Activated CD8-positive, alpha-beta memory T cell treated with anti-CD3 and anti-CD28 coated beads for 48 hours (primary cell): ENCODE data around the gene ARMH1.
"Not testable (repeated sequence)": the region's sequence is repeated elsewhere in the genome, so short reads cannot be mapped to it uniquely, and the experiment has no call there.

ENCODE experiments used
- DNase-seq, 3 experiments: peaks; one replicate each; pipeline ENCODE4 v3.0.0-alpha.2; 2020; ENCODE audit warnings: low read depth in 2 of 3, low spot score in 2 of 3

Gene ARMH1

DNA sequence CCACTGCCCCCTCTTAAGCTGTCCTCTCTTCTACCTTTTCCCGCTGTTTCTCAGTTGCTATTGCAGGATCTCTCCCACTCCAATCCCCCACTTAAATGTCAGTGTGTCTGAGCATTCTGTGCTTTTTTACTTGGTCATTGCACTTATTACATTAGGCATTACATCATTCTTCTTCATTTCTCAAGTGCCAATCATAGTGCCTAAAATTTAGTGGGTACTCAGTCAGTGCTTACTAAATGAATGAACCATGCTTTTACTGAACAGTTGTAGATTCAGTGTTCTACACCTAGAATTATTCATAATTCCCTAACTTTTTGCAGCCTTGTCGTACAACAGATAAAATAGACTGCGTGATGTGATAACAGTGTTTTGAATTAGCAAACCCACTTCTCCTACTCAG lies 19.4 kb downstream of the ARMH1 start:
- no peak for DNase-seq

DNA sequence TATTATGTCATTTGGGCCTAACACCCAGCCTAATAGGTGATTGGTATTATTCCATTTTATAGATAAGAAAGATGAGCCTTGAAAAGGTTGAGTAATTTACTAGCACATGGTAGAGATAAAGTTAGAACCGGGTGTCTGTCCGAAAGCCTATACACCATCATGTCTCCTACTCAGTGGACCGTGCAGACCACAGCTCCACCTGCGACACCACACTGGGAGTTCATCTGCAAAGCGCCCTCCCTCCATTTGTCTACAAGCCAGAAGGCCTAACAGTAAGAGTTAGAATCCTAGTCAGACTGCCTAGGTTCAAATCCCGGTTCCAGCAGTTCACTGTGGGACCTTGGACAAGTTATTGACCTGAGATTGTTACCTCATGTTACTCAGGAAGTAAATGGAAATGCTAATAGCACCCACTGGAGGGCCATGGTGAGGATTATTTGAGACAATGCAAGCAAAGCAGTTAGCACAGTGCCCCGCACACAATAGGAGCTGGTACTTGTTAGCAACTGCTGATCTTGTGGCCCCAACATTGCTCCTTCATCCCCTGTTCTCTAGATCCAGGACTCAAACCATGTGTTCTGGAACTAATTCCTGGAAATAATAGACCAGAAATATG lies 20.5 kb downstream of the ARMH1 start:
- DNase-seq, result no peak

DNA sequence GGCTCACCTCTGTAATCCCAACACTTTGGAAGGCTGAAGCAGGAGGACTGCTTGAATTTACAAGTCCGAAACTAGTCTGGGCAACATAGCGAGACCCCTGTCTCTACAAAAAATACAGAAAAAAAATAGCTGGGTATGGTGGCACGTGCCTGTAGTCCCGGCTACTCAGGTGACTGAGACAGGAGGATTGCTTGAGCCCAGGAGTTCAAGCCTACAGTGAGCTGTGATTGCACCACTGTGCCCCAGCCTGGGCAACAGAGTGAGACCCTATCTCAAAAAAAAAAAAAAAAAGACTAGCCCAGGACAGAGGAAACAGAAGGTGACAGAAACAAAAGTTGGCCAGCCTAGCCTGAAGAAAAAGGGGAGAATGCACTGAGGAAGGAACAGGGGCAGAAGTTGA lies 21.2 kb downstream of the ARMH1 start:
- DNase-seq, result no peak

DNA sequence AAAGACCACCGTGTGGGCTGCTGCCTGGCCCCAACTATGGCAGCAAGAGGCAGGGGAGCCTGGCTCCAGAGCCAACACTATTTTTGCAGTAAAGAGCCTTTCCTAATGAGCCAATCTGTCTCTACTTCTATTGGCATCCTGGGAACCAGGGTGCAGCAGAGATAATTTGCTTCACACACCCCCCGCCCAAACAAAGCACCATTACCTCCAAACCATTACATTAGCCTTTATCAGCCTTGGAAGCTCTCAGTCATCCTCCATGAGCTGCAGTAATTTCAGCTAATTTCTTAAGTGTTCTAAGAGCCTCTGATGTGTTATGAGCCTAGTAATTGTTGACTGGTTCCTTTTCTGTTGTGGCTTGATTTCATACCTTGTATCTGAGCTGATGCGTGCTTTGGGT lies 21.6 kb downstream of the ARMH1 start:
- DNase-seq, result no peak

DNA sequence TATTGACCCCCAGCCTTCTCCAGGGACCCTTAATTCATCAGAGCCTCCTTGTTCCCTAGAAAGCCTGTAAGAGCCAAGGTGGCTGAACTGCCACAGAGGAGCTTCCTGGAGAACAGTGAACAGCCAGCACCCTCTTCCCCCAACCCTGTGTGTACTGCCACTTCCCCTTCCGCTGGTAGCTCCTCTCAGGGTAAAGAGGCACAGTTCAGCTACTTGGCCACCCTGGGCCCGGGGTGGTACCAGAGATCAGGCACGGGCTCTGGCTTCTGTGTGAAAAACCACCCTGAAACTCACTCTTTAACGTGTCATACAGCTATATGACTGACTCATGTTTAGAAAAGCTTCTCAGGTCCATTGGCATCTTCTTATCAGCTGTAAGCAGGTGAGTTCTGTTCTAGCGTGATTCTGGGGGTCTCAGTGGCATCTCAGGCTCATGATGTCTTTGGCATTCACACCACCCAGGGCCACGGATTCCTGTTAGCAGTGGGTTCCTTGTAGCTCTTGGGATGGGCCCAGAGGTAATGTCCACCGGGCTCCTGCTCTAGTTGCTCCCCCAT lies 22.4 kb downstream of the ARMH1 start:
- no peak for DNase-seq

DNA sequence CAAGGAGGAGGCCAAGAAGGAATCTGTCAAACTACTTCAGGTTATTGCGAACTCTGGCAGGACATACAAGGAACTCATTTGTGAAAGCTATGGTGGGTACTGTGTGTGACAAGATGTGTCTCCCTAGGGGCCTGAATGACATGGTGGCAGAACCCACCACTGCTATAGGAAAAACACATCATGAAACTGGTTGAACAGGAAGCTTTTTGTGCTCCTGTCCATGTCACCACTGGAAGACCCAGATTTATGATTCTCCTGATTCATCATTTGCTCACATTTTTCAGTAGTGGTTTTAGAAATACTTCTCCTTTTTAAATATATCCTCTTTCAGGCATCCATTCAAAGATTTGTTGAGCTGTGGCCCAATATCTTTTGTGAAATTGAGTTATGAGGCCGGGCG lies 23.6 kb downstream of the ARMH1 start:
- DNase-seq, result no peak

DNA sequence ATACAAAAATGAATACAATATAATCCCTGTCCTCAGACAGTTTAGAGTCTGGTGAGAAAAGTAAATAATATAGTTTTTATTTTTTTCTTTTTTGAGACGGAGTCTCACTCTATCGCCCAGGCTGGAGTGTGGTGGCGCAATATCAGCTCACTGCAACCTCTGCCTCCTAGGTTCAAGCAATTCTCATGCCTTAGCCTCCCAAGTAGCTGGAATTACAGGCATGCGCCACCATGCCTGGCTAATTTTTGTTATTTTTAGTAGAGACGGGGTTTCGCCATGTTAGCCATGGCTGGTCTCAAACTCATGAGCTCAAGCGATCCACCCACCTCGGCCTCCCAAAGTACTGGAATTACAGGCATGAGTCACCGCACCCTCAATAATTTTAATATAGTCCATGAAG lies 24.9 kb downstream of the ARMH1 start:
- DNase-seq, result not testable (repeated sequence)

DNA sequence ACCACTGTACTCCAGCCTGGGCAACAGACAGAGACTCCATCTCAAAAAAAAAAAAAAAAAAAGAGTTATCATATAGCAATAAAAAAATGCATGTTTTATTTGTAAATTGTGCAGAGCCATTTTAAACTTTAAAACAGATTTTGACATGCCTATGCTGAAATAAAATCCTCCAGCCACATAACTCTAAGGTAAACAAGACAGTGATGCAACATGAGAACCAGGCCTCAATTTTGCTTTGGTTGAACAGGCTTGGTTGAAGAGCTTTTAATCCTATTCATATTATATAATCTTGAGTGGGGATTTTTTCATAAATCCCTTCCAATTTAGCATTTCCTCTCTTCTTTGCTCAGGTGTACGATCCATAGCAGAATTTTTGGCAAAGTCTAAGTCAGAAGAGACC lies 26.1 kb downstream of the ARMH1 start:
- no peak for DNase-seq

DNA sequence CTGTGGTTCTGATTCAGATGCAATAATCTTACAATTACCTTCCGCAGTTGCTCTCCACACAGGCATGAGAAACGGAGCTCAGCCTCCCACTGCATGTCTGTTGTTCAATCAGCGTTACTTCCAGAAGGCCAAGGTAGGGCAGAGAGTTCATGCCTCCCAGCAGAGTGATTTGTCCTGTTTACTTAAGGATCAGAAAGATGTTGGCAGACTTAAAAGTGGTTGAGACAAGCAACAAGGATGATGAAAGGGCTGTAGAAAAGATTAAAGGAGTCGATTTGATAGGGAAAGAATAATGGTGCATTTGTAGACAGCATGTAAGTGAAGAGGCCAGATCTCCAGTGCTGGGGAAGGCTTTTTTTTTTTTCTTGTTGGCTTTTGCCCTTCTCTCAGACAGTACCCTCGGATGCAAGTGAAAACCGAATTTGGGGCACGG lies 26.6 kb downstream of the ARMH1 start:
- no peak for DNase-seq

DNA sequence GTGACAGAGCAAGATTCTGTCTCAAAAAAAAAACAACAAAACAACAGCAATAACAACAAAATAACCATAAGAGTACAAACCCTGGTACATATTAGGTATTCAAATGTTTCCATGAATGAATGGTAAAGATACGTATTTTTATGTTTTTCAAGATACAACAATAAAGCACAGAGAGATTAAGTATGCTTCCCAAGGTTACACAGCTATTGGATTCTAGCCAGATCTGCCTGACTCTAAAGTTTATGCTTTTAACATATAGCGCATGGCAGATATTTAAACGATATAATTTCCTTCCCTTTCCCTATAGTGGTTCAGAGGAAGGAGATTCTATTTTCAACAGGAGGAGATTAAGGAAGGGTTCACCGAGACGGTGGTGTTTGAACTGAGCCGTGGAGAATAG lies 31.0 kb downstream of the ARMH1 start:
- no peak for DNase-seq

DNA sequence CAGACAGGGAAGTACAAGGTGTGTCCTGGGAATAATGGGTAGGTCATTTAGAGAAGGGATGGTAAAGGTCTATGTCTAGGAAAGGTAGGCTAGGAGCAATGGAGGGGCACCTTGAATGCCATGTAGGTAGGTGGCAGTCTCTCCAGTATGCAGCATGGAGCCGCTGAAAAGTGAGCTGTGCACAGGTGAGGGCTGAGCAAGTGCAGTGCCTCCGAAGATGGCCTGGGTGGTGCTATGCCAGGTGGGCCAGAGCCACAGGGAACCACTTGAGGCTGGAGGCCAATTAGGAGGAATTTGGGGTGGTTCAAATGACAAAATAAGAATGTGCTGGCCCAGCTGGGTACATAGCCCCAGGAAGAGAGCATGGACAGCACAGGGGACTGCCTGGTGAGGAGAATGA lies 31.4 kb downstream of the ARMH1 start:
- DNase-seq, result no peak

DNA sequence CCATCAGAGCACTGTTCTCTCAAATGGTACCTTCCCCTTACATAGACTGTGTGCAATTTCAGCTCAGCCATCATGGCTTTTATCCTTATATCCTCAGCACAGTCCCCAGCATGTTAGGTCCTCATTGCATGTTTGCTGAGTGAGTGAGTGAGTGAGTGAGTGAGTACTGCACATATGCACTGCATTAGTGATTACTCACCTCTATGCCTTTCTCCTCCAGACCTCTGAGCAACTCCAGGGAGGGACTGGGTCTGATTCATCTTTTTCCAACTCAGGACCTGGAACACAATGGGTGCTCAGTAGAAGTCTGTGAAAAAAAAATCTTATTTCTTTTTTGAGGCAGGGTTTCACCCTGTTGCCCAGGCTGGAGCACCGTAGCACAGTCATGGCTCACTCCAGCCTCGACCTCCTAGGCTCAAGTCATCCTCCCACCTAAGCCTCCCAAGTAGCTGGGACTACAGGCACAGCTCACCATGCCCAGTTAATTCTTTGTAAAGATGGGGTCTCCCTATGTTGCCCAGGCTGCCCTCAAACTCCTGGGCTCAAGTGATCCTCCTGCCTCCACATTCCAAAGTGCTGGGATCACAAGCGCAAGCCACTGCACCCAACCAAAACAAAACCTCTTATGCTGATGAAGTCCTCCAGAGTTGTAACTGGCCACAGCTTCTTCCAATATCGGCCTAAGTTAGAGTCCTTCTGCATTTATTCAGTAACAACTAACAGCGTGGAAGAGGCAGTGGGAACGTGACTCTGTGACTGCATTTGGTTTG lies 32.8 kb downstream of the ARMH1 start:
- DNase-seq, result no peak

DNA sequence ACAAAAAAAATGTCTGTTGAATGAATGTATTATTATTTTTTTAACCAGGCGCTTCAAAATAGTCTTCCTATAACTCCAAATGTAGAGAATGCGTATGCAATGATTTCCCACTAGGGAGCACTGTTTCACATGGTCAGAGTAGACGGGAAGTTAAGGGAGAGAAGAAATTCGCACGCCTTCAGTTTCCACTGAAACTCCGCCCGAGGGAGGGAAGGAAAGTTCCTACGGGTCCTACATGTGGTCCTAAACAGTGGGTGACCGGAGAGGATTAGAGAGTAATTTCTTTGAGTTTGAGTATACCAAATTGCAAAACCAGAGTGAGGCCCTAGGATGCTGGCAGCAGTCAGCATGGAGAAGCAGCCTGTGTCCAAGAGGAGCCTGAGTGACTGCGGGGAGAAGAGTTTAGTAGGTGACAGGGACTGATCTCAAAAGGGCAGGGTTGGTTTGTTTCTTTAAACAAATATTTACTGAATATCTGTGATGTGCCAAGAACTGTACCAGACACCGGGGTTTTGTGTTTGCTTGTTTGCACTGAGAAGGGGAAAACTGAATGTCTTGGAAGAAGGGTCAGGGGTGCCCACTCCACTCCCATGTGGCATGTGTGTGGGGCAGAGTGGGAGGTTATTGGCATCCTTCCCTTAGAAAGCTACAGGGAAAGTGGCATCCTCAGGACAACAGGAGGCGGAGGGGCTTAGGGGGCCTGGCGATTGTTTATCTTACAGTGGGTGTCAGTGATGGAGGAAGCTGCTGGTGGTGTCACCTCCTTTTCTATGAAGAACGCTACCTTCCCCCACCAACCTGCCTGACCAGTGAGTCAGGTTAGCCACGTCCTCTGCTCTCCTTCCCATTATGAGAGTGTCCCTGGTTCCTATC lies 33.7 kb downstream of the ARMH1 start:
- no peak for DNase-seq

DNA sequence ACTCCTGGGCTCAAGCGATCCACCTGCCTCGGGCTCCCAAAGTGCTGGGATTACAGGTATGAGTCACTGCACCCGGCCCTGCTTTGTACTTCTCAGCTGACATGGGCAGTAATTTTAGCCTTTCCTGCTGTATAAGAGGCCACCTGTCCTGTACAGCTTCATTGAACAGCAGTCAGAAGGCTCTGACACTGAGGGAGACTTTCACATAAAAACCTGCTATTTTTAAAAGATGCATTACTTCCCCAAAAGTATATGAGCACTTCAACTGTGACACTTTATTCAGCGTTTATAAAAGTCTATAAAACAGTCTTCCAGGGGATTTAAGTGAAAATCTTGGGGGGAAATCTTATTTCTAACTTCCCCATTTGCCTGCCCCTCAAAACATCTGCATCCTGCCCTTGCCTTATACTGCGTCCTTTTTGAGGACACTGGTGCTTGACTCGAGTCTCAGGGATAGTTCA lies 38.8 kb downstream of the ARMH1 start:
- DNase-seq, result no peak

DNA sequence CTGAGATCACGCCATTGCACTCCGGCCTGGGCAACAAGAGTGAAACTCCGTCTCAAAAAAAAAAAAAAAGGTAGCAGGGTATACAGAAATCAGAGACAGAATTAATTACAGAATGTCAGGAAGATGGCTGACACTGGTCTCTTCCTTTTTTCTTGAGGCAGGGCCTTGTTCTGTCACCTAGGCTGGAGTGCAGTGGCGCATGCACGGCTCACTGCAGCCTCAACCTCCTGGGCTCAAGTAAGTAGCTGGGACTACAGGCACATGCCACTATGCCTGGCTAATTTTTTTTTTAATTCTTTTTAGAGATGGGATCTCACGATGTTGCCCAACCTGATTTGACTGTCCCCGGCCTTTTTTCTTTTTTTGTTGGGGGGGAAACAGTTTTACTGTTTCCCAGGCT lies 40.0 kb downstream of the ARMH1 start:
- DNase-seq, result no peak

DNA sequence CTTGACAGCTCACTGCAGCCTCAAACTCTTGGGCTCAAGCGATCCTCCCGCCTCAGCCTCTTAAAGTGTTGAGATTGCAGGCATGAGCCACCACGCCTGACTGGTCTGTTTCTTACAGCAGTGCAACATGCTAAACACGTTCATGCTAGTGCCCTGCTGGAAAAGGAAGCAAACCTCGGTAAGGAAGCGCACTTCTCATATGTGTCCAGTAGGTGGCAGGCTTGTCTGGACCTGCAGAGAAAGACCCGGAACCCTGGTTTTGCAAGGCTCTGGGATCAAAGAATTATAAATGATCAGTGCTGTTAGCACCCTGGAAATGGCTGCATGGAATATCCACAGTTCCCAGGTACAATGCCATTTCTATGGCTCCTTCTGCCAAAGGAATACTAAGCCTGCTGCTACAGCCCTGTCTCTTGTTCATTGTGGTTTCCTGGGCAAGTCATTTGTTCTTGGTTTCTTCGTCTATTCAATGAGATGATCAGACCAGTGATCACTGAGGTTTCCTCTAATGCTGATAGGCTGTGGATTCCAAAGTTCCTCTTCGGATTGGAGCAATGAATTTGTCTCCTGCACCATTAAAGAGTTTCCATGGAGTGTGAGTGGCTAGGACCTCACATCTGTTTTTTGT lies 40.5 kb downstream of the ARMH1 start:
- DNase-seq, result no peak

DNA sequence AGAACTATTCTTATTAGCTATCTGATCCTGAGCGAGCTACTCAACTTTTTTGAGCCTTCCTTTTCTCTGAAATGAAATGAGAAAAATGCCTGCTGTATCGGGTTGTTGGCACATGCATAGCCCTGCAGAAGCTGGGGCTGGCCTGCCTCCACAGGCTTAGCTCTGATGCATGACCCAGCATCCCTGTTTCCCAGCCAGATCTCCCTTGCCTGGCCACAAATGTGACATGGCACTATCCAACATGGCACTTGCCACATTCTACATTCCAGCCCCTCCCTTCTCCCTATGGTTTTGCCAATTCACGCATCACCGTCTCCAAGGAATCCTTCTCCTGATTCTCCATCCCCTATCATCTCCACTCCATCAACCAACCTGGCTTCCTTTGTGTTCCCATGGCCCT lies 42.6 kb downstream of the ARMH1 start:
- no peak for DNase-seq

DNA sequence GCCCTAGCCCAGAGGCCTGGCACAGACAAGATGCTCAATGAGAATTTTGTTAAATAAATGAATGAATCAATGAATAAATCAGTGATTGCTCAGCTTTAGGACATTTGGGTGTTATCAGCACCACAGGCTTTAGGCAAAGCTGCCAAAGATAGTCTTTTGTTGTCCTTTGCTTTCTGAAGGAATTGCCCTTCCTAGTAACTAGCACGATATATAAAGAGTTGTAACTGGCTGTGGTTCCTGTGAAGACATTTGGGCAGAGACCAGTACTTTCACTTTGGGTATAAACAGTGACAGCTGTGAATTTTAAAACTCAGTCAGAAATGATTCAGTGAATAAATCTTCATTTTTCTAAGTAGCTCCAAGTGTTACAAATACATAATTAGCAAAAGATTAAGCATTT lies 43.1 kb downstream of the ARMH1 start:
- DNase-seq, result no peak

DNA sequence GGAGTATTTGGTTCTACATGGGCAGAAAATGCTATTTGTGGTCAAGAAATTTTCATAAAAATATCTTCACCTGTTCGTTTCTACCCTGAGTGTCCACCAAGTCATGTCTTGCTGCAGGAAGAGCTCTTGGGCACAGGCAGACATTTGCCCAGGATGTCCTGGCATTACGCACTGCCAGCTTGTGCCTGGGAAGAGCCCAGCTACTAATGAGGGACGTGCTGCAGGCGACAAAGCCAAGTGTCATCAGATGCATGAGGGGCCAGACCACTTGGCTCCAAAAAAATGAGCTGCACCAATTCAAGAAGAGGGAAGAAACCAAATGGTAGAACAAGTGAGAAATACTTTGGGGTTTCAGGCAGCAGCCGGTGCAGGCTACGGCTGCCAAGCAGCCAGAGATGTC lies 43.6 kb downstream of the ARMH1 start:
- no peak for DNase-seq

DNA sequence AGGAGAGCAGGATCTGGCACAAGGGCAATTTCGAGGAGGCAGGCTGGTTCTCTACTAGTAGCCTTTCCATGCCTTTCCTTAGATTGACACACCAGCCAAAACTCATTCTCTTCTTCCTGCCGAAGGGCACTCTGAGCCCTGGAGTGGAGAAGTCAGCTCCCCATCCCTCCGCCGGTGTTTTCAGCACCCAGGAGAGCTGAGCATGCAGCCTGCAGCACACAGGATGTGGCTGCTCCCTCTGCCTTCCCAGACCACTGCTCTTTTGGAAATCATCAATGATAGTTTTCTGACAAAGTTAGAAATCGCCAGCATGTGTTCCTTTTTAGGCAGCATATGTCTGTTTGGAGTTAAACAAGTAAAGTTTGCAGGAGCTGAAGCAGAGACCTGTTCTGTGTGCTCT lies 44.8 kb downstream of the ARMH1 start:
- DNase-seq, result no peak

DNA sequence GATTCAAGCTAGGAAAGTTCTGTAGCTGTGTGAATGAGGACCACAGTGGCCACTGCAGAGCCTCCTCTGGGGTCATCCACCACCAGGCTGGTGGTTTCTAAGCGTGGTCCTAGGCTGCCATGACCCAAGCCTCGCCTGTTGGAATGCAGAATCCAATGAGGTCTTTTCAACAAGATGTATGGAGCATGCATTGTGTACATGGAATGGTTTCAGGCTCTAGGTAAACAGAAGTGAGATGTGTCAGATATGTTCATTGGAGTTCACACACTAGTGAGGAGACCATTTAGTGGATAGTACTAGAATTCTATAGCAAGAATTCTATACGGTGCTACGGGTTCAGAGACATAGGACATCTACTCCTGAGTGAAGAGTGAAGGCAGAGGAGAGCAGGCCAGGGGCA lies 45.8 kb downstream of the ARMH1 start:
- no peak for DNase-seq
